Endodermal cell (in vitro differentiated cells): ENCODE results near the gene TSPAN3. TPM values are rescaled to one million over a fixed set of nuclear protein-coding genes. Genes with fewer than 3 reads are reported as not detected.

Experiments used
- DNase-seq: peaks from one replicate; pipeline ENCODE4 v3.0.0-alpha.2; 2017
- H3K27ac ChIP-seq: 2 replicates; pipeline ENCODE4 v1.5.1; 2013; ENCODE audit warnings: mild to moderate bottlenecking, low read depth, low read length, moderate library complexity
- H3K27me3 ChIP-seq: 2 replicates; pipeline ENCODE4 v1.6.1; 2013; ENCODE audit warnings: mild to moderate bottlenecking, low read length, moderate library complexity; ENCODE audit not compliant: insufficient read depth, control insufficient read depth, poor library complexity, severe bottlenecking
- H3K36me3 ChIP-seq: 2 replicates; pipeline ENCODE4 v1.7.0; 2013; ENCODE audit warnings: mild to moderate bottlenecking, low read length, moderate library complexity; ENCODE audit not compliant: control insufficient read depth, insufficient read depth
- H3K4me1 ChIP-seq: one replicate; pipeline ENCODE4 v1.7.0; 2013; ENCODE audit warnings: low read length; ENCODE audit not compliant: control insufficient read depth, insufficient read depth
- H3K4me3 ChIP-seq: 2 replicates; pipeline ENCODE4 v1.5.1; 2013; ENCODE audit warnings: mild to moderate bottlenecking, low read length, moderate library complexity
- H3K9ac ChIP-seq: 2 replicates; pipeline ENCODE4 v1.6.1; 2013; ENCODE audit warnings: mild to moderate bottlenecking, low read length, moderate library complexity; ENCODE audit not compliant: poor library complexity, severe bottlenecking; ENCODE audit errors: extremely low read depth
- H3K9me3 ChIP-seq: 2 replicates; pipeline ENCODE4 v1.6.1; 2013; ENCODE audit warnings: mild to moderate bottlenecking, low read length, moderate library complexity; ENCODE audit not compliant: control insufficient read depth
- H3K27ac Mint-ChIP-seq: 2 replicates; pipeline ENCODE4 v1.8.0; 2020; ENCODE audit warnings: mixed read lengths
- H3K27me3 Mint-ChIP-seq: 2 replicates; pipeline ENCODE4 v1.8.0; 2021; ENCODE audit warnings: mild to moderate bottlenecking, mixed read lengths; ENCODE audit not compliant: insufficient read depth
- H3K36me3 Mint-ChIP-seq: 2 replicates; pipeline ENCODE4 v1.8.0; 2020; ENCODE audit warnings: low read depth, mixed read lengths
- H3K4me1 Mint-ChIP-seq: 2 replicates; pipeline ENCODE4 v1.8.0; 2020; ENCODE audit warnings: mixed read lengths
- H3K4me3 Mint-ChIP-seq: 2 replicates; pipeline ENCODE4 v1.8.0; 2020; ENCODE audit warnings: mild to moderate bottlenecking, moderate library complexity, mixed read lengths
- H3K9me3 Mint-ChIP-seq: 2 replicates; pipeline ENCODE4 v1.8.0; 2020; ENCODE audit warnings: mild to moderate bottlenecking, mixed read lengths
- WGBS, 2 experiments: methylation state at CpG; one replicate each; pipeline versions ENCODE4 v1.1.5 to v1.1.7; 2013; ENCODE audit warnings: missing lambda C conversion rate in 2 of 2, mixed read lengths in 1 of 2; ENCODE audit not compliant: insufficient coverage in 1 of 2, insufficient read length in 1 of 2; 5-methylcytosine and 5-hydroxymethylcytosine counted together
- total RNA-seq, 2 donors: library from RNA; stranded (reverse); fragmentation: NEBNext Ultra II Directional in 1 of 2; extraction: Animal tissue kit (Norgen Biotek cat#: 25700) in 1 of 2; gene quantifications; 2 replicates in 1 of 2; 3 replicates in 1 of 2; pipeline ENCODE4 v1.2.1, GENCODE V29; 2021
- TF ChIP-seq, protein P1 (sequence below): fragments of 200-600 bp; sonication (generic); conservative IDR thresholded peaks from 2 replicates; pipeline ENCODE4 v1.5.0; 2021; ENCODE audit warnings: antibody characterized with exemption, mild to moderate bottlenecking

The TSPAN3 gene
- total RNA-seq, 2 donors from 2014 or later = 188 to 211 TPM

GRCh38 chr15:77032647-77033416 is 38.1 kb downstream of the TSPAN3 start:
- Histone ChIP-seq H3K4me1 (peaks cover 7% of the 10 kb centered on the region), H3K36me3 (no peaks in the 10 kb centered on the region), H3K9me3 (no peaks in the 10 kb centered on the region), H3K27ac (no peak overlapping the region), H3K27me3 (no peaks in the 10 kb centered on the region), H3K9ac (no peak overlapping the region), H3K4me3 (no peak overlapping the region)
- WGBS, 2 experiments = 91 to 96% methylated on average over 14 to 18 of the region's 18 CpGs
- TF ChIP-seq, protein P1, sequence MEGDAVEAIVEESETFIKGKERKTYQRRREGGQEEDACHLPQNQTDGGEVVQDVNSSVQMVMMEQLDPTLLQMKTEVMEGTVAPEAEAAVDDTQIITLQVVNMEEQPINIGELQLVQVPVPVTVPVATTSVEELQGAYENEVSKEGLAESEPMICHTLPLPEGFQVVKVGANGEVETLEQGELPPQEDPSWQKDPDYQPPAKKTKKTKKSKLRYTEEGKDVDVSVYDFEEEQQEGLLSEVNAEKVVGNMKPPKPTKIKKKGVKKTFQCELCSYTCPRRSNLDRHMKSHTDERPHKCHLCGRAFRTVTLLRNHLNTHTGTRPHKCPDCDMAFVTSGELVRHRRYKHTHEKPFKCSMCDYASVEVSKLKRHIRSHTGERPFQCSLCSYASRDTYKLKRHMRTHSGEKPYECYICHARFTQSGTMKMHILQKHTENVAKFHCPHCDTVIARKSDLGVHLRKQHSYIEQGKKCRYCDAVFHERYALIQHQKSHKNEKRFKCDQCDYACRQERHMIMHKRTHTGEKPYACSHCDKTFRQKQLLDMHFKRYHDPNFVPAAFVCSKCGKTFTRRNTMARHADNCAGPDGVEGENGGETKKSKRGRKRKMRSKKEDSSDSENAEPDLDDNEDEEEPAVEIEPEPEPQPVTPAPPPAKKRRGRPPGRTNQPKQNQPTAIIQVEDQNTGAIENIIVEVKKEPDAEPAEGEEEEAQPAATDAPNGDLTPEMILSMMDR = no peak
- peaks cover 11% of the 10 kb centered on the region for H3K4me1 Mint-ChIP-seq
- H3K27me3 Mint-ChIP-seq = peaks cover 3% of the 10 kb centered on the region
- H3K4me3 Mint-ChIP-seq = no peak overlapping the region
- peaks cover 12% of the 10 kb centered on the region for H3K36me3 Mint-ChIP-seq
- no peak for DNase-seq
- H3K27ac Mint-ChIP-seq = no peak overlapping the region
- peaks cover 8% of the 10 kb centered on the region for H3K9me3 Mint-ChIP-seq

DNA sequence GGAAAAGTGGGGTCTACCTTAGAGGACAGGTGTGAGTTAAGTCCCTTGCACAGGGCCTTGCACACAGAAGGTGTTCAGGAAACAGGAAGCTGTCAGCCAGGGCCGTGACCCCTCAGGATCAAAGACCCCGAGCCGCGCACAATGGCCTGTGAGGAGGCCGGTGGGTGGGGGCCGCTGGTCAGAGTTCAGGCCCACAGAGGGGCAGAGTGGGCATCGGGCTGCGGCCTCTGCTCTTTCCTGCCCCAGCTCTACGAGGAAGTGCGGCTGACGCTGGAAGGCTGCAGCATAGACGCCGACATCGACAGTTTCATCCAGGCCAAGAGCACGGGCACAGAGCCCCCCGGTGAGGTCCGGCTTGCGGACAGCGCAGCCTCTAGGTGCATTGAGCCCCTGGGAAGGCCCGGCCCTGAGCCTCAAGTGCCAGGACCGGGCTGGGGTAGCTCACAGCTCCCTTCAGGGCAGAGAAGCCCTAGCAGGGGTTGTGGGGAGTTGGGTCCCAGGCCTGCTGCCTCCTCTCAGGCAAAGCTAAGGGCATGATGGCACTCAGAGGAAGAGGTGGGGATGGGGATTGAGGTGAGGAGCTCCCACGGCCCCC is 38.8 kb downstream of the TSPAN3 start:
- no peak overlapping the region for H3K4me3 Mint-ChIP-seq
- 93 to 95% methylated on average over 12 to 22 of the region's 22 CpGs for WGBS, 2 experiments
- H3K9me3 ChIP-seq = no peaks in the 10 kb centered on the region
- peaks cover 2% of the 10 kb centered on the region for H3K9me3 Mint-ChIP-seq
- TF ChIP-seq, protein P1 = no peak
- peaks cover 11% of the 10 kb centered on the region for H3K4me1 Mint-ChIP-seq
- H3K4me3 ChIP-seq = no peak overlapping the region
- H3K9ac ChIP-seq = no peak overlapping the region
- H3K4me1 ChIP-seq = peaks cover 7% of the 10 kb centered on the region
- H3K36me3 Mint-ChIP-seq = peaks cover 6% of the 10 kb centered on the region
- no peak for DNase-seq
- H3K36me3 ChIP-seq = no peaks in the 10 kb centered on the region
- peaks cover 5% of the 10 kb centered on the region for H3K27me3 Mint-ChIP-seq
- H3K27me3 ChIP-seq = no peaks in the 10 kb centered on the region
- no peak overlapping the region for H3K27ac ChIP-seq
- H3K27ac Mint-ChIP-seq = no peak overlapping the region

DNA sequence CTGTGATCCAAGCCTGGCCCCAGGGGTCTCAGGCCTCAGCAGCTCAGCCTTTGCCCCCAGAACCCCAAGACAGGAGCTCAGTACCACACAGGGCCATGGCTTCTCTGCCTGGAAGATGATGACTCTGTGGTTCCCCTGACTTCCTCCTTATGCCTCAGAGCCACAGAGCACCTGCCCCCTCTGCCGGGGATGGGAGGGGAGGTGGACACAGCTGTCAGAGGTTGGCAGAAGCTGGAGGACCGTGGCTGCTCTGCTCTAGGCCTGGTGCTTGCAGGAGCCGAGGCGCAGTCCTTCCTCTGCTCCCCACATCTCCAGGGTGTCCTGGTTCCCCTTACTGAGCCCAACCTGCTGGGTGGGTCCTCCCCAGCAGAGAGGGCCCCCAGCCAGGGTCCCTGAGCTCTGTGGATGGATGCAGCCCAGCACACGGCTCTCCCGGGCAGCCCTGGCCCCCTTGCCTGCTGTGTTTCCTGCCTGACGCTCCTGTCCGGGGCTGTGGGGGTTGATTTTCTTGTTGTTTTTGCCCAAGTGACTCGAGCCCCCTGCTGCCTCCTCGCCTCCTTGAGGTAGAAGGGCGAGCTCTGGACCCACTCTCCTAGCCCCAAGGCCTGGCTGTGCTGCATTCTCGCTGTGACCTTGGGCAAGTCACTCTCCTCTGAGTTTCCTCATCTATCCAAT is 39.4 kb downstream of the TSPAN3 start:
- Histone ChIP-seq H3K4me3 (no peak overlapping the region), H3K9ac (no peak overlapping the region), H3K27ac (no peak overlapping the region), H3K36me3 (no peaks in the 10 kb centered on the region), H3K9me3 (no peaks in the 10 kb centered on the region), H3K4me1 (peaks cover 7% of the 10 kb centered on the region), H3K27me3 (no peaks in the 10 kb centered on the region)
- TF ChIP-seq, protein P1 = no peak
- Mint-ChIP-seq H3K4me3 (no peak overlapping the region), H3K27ac (no peak overlapping the region), H3K4me1 (peaks cover 11% of the 10 kb centered on the region), H3K36me3 (no peaks in the 10 kb centered on the region), H3K9me3 (no peaks in the 10 kb centered on the region), H3K27me3 (peaks cover 10% of the 10 kb centered on the region)
- WGBS, 2 experiments = 87 to 92% methylated on average over 2 to 12 of the region's 12 CpGs
- peak; percentile 53 for DNase-seq
